ENCODE data around the gene PARG.
"Not testable (repeated sequence)": the region's sequence is repeated elsewhere in the genome, so short reads cannot be mapped to it uniquely, and the experiment has no call there.

PARG gene

GRCh38 chr10:49900406-49900805 lies 41.4 kb downstream of the PARG start:
- H3K27ac ChIP-seq = not testable (repeated sequence)

DNA sequence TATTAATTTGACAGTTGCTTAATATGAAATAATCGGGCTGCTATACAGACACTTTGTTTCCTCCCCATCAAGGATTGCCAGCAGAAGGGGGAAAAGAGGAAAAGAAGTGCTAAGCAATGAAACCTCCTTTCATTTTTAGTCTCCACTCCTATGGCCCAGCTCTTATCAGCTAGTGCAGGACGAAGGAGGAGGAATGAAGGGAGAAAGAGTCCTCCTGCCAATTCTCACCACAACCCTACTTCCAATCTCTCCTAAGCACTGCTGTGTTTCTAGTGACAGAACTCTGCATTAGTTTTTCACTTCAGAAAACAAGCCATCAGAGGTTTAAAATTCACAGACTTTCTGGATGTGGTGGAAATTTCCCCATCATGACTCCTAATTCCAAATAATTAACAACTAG lies 41.8 kb downstream of the PARG start:
- H3K27ac ChIP-seq = not testable (repeated sequence)

DNA sequence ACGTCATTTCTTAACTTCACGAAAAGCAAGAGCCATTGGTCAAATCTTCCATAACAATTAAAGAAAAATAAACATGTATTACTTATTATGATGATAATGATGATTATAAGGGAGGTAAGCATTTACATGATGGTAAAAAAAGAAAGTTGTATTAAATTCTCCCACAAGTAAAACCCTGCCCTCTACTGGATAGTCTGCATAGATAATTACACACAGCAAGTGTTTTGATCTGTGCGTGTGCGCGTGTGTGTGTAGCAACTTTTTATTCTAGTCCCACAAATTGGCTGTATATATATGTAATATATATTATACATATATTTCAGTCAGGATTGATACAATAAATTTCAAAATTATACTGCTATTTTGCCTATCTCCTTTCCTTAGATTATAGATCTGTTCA lies 51.8 kb downstream of the PARG start:
- TF ChIP-seq, protein P1, sequence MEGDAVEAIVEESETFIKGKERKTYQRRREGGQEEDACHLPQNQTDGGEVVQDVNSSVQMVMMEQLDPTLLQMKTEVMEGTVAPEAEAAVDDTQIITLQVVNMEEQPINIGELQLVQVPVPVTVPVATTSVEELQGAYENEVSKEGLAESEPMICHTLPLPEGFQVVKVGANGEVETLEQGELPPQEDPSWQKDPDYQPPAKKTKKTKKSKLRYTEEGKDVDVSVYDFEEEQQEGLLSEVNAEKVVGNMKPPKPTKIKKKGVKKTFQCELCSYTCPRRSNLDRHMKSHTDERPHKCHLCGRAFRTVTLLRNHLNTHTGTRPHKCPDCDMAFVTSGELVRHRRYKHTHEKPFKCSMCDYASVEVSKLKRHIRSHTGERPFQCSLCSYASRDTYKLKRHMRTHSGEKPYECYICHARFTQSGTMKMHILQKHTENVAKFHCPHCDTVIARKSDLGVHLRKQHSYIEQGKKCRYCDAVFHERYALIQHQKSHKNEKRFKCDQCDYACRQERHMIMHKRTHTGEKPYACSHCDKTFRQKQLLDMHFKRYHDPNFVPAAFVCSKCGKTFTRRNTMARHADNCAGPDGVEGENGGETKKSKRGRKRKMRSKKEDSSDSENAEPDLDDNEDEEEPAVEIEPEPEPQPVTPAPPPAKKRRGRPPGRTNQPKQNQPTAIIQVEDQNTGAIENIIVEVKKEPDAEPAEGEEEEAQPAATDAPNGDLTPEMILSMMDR (IDR thresholded peaks at IDR 0.05) = peak; percentile 49
- H3K27ac ChIP-seq = not testable (repeated sequence)

DNA sequence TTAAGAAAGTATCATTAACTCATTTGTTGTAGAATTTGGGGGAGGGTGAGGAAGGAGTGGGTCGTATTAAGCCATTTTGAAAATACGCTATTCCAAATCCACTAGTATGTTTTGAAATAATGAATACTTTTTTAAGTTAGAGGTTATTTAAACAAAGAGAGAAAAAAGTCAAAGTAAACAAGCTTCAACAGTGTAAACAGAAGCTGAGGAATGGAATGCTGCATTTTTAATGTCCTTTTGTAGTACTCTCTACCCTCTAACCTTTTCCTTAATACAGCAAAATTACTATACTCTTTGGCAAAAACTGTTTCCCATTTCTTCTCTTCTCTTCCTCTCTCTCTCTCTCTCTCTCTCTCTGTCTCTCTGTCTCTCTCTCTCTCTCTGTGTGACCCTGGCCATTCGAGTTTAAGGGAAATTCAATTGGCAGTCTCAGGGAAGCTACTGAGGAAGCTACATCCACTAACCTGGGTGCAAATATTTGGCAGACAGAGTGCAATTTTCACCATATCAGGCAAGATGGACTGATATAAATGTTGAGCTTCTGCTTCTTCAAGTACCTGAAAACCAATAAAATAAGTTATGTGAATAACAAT lies 57.0 kb downstream of the PARG start:
- not testable (repeated sequence) for H3K27ac ChIP-seq

- not testable (repeated sequence) for H3K27ac ChIP-seq
Observed at GRCh38 chr10:49883852-49884251, 58.0 kb downstream of the PARG start.

GRCh38 chr10:49882327-49882726 lies 59.5 kb downstream of the PARG start:
- not testable (repeated sequence) for H3K27ac ChIP-seq

DNA sequence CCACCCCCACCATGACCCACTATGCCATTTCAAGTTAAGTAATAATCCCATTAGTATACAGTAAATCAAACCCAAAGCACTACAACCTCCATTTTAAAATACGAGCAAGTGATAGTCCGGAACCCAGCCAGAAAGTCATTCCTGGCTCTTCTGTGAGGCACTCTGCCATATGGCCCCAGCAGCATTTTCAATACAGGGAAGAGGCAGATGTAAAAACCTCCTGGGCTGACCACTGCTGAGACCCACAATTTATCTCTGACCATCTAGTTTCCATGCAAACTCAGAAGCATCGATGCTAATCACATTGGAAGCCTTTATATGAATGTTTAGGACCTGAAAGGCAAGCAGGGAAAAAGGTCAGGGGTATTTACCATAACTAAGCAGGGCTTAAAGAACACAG lies 69.1 kb downstream of the PARG start:
- not testable (repeated sequence) for H3K27ac ChIP-seq

GRCh38 chr10:49871462-49871861 lies 70.4 kb downstream of the PARG start:
- H3K27ac ChIP-seq = not testable (repeated sequence)

DNA sequence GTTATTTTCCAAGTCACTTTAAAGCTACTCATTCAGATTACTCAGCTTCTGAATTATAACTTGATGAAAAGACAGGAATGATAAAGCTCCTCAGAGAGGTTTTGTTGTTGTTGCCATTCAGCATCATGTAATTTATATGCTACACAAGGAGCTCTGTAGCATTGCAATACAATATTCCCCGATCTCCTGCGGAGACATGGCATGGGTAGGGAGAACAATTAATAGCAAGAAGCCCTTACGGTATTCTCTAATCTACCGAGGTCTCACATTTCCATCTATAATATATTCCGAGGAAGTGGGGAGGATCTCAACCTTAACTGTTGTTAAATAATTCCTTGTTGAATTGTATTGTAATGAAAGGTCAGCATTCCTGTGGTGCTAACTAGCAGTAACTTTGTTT lies 81.9 kb downstream of the PARG start:
- H3K27ac ChIP-seq = not testable (repeated sequence)

GRCh38 chr10:49858697-49859382 lies 83.0 kb downstream of the PARG start:
- not testable (repeated sequence) for H3K27ac ChIP-seq

DNA sequence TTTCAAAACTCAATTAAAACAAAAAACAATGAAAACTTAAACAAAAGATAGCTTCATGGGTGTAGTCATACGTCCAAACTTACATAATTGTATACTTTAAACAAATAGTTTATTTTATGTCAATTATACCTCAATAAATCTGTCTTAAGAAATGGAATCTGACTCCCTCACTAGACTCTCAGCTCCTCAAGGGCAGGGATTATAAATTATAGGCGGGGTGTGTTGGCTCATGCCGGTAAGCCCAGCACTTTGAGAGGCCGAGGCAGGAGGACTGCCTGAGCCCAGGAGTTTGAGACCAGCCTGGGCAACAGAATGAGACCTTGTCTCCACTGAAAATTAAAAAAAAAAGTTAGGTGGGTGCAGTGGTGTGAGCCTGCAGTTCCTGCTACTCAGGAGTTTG lies 92.3 kb downstream of the PARG start:
- H3K27ac ChIP-seq = not testable (repeated sequence)

- TF ChIP-seq, protein P1 (IDR thresholded peaks at IDR 0.05) = no peak
- no peak for TF ChIP-seq ZFX (IDR thresholded peaks at IDR 0.05; ENCODE audit: borderline replicate concordance)
- H3K27ac ChIP-seq = no peak overlapping the region
Observed at GRCh38 chr10:49844775-49845595, 96.8 kb downstream of the PARG start.

- H3K27ac ChIP-seq = not testable (repeated sequence)
Observed at GRCh38 chr10:49842333-49842628, 99.5 kb downstream of the PARG start.

All from 22Rv1 (cell line).